HG03108 (cell line): ENCODE measurements around the gene FAF1.

ENCODE experiments used
- ATAC-seq: cut with Tn5 transposase; IDR thresholded peaks from one replicate; pipeline ENCODE4 v1.9.1; 2021; ENCODE audit warnings: moderate library complexity; ENCODE audit not compliant: unreplicated experiment

Gene FAF1

DNA sequence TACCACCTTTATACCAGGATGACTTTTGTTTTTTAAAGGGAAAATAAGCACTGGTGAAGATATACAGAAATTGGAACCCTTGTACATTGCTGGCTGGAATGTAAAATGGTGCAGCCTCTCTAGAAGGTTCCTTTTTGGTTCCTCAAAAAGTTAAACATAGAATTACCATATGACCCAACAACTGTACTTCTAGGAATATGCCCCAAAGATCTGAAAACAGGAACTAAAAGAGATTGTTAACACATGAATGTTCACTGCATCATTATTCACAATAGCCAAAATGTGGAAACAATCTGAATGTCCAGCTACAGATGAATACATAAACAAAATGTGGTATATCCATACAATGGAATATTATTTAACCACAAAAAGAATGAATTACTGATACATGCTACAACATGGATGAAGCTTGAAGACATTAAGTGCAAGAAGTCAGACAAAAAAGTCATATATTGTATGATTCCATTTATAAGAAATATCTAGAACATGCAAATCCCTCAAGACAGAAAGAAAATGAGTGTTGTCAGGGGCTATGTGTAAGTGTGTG is 452.0 kb downstream of the FAF1 start:
- no peak for ATAC-seq

DNA sequence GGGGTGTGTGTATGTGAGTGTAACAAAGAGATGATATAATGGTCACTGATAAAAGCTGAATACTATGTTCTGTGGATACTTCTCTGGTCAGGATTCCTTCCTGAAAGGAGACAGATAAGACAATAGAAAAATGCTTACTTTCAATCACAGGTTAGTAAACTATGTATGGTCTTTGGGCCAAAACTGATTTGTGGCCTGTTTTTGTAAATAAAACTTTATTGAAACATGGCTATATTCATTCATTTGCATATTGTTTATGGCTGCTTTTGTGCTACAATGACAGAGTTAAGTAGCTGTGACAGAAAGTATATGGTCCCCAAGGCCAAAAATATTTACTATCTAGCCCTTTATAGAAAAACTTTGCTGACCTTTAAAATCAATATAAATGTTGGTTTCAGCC is 454.6 kb downstream of the FAF1 start:
- ATAC-seq, result no peak

- no peak for ATAC-seq
These were observed 456.6 kb downstream of the FAF1 start for GRCh38 chr1:50503515-50503914.

GRCh38 chr1:50502147-50502546 is 457.9 kb downstream of the FAF1 start:
- ATAC-seq, result no peak

DNA sequence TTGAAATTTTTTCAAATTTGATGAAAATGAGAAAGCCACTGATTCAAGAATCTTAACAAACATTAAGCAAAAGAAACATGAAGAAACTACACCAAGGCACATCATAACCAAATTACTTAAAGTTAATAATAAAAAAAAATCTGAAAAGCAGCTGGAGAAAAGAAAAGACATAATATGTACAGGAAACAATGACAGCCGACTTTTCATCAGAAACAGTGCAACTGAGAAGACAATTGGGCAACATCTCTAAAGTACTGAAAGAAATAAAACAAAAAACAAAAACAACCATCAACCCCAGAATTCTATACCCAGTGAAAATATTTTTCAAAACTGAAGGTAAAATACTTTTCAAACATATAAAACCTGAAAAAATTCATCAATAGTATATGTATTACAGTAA is 463.1 kb downstream of the FAF1 start:
- no peak for ATAC-seq

GRCh38 chr1:50493710-50494109 is 466.4 kb downstream of the FAF1 start:
- ATAC-seq, result no peak

DNA sequence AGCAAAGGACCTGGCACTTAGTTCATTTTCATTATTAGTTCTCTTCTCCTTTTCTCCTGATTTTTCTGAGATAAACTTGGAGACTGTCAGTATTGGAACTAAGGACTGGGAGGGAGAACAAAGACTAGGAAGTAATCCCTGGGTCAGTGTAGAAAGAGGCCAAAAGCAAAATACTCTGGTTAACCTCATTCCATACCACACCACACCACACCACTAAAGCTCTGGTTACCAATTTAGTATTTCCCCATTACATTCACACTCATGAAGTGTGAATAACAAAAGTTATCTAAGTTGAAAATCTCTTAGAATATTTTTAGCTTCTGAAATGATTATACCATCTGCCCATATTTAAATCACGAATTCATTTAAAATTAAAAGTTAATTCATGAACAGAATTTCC is 467.9 kb downstream of the FAF1 start:
- ATAC-seq, result no peak

- ATAC-seq, result no peak
These were observed 468.9 kb downstream of the FAF1 start for GRCh38 chr1:50491142-50491541.

GRCh38 chr1:50490640-50491039 is 469.4 kb downstream of the FAF1 start:
- ATAC-seq, result no peak

DNA sequence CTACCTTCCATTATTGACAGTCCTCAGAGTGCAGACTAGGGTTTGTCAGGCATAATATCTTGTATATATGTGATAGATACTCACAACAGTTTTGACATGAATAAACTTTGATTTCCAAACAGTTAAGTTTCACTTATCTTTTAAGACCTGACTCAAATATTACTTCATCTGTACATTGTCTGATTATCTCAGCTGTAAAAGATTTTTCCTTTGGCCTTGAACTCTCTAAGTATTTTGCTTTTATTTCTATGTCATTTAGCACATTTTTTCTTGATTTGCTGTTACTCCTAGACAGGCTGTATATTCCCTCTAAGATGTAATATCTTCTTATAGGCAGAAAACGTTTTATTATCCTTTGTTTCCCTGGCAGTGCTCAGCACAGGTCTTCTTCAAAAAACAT is 471.2 kb downstream of the FAF1 start:
- no peak for ATAC-seq

- ATAC-seq, result no peak
These were observed 471.7 kb downstream of the FAF1 start for GRCh38 chr1:50488356-50488755.

DNA sequence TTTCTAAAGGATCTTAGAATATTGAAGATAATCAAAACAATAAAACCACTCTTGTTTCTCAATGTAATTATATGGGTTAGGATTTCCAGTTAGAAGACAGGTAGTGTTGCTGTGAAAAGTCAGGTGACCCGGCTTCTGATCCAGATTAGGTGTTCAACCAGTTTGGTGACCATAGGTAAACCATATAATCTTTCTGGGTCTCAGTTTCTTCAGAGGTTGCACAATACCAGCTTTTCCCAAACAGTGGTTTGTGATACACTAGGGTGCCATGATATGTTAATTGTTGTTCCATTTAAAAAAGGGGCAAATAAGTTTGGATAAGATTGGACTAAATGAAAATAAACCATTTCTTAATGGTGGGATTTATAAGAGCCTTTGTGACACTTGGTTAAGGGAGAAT is 472.3 kb downstream of the FAF1 start:
- ATAC-seq, result no peak

GRCh38 chr1:50481142-50481736 is 478.8 kb downstream of the FAF1 start:
- ATAC-seq, result no peak

DNA sequence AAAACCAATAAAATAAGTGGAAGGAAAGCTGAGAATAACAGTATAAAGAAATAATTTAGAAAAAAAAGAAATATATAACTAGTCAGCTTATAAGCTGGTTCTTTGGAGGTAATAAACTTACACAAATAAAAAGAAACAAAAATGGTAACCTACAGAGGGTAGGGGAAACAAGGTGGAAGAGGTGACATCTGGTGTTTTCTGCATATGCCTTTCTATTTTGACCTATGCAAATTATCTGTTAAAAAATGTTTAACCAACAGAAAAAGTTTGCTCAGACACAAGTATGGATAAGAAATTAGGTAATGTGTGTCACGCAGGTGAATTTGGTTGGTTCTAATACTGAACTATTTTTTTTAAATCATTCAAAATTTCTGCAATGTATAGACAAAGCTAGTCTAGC is 483.3 kb downstream of the FAF1 start:
- no peak for ATAC-seq

DNA sequence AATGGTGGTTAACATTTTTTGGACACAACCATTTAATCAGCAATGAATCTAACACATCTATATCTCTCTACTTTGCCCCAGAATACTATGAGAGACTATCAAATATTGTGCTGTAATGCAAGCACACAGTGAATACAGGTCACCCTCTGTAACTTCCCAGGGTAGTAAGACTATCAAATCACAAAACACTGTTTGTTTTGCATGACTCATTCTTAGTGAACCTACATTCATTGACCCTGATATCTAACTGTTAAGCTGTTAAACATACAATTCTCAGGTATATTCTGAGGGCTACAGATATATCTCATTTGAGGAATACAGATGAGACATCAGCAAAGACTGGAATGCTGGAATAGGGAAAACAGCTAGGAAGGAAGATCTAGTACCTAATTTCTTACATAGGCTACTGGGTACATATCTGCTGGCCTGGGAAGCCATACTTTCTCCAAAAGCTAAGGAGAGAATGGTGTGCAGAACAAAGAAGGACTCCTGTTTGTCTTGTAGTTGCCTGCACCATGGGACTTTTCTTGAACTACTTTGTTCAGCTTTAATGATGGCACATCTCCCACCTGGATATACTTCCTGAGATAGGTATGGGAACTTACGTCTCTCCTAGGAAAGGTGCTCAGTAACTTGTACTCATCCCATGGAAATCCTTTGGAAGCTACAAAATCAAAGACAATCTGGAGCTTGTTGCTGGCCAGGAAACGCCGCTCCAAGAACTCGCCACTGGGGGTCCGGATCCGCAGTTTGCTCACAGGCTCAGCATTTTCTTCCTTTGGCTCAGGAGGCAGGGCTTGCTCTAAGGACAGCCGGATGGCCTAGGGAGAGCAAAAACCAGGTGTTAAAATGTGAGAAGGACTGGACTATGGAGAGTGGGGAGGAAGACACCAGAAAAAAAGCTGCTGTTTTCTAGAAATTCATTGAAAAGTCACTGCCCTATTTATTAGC is 484.9 kb downstream of the FAF1 start:
- no peak for ATAC-seq

DNA sequence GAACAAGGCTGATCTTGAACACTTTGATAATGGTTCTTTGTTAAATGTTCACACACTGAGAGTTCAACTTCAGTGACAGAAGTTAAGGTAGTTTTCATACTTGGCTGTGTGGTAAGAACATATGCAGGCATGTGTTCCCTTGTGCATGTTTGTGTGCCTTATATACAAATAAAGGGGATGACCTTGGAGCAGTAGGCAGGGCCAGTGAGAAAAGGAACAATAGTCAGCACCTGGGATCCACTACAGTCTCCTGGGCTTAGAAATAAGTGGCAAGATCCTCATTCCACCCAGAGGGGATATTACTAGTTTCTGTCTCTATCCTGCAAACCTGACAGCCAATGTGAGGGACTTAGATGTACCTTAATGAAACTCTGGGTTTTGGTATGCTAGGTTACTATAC is 486.6 kb downstream of the FAF1 start:
- no peak for ATAC-seq

DNA sequence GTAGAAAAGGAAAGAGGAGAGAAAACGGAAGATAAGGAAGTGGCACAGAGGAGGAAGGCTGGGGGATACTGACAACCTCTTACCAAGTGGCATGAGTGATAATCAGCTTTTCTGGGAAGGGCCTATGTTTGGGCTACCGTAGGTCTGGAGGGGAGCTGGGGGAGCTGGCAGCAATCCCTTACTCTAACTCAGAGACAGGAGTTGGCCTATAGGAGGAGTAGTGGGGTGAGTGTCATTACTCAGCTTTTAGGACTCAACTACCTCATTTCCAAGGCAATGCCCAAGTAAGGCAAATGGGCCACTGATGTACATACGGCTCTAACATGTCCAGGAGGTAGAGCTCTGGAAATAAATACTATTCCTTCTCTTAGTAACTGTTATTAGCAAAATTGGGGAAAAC is 488.1 kb downstream of the FAF1 start:
- ATAC-seq, result no peak

- ATAC-seq, result no peak
These were observed 497.1 kb downstream of the FAF1 start for GRCh38 chr1:50462964-50463363.

DNA sequence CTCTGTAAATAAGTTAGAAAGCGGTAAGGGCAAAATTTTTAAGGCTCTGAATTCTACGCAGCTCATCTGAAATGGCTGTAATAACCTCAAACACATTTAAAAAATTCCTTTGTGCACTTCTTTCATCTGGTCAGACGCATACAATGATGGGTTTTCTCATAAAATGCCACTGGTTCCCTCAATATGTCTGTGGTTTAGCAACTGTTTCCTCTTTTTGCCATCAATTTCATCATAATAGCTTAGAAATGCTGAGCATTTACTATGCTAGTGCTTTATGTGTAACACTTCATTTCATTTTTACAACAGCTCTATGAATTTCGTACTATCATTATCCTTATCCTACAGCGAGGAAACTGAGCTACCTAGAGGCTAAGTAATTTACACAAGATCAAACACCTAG is 501.6 kb downstream of the FAF1 start:
- ATAC-seq, result no peak

DNA sequence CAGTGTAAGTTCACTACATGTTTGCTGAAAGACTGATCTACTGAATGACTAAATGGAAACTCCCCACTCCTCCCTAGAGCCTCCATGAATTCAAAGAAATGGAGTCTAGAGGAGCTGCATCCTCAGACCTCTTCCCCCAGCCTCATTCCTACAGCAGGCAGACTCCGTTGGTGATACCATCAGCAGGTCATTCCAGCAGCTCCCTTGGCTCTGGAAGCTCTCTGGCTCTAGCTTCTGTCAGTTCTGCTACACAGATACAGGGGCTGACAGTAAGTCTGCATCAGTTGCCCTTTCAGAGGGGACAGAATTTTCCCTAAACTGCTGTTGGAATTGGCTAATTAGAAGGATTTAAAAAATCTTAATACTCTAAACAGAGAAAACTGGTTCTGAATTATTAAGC is 505.2 kb downstream of the FAF1 start:
- ATAC-seq, result no peak

GRCh38 chr1:50453266-50453665 is 506.8 kb downstream of the FAF1 start:
- no peak for ATAC-seq

DNA sequence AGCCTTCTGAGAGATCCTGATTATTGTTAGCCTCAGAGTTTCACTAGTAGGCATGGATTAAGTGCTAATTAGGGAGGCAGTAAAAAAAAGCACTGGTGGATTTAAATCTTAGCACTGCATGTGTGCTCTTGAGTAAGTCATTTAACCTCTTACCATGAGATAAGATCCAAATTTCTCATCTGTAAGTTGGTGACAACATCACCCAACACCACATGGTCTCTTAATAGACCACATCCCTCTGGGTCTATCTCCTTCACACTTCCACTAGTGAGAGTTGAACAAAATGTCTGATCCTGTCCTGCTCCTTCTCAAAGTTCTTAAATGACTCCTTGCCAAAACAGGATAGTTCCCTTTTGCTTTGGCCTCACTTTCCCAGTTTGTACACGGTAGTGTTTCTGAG is 507.4 kb downstream of the FAF1 start:
- ATAC-seq, result no peak
